Hematopoietic multipotent progenitor cell treated with erythropoietin and hydrocortisone succinate and interleukin-3 and kit ligand, for 17 days (in vitro differentiated cells): Measurements from ENCODE around the gene MPV17.

ENCODE experiments used
- DNase-seq: peaks from one replicate; pipeline ENCODE4 v3.0.0-alpha.2; 2015; ENCODE audit warnings: low spot score

MPV17 gene

GRCh38 chr2:27264253-27264752, 58.6 kb downstream of the MPV17 start:
- no peak for DNase-seq

- DNase-seq = no peak
These were observed 59.3 kb downstream of the MPV17 start for GRCh38 chr2:27263287-27264252.

GRCh38 chr2:27262379-27263286, 60.3 kb downstream of the MPV17 start, which contains the start of gene SLC30A3:
Gene SLC30A3, minus strand, starts transcription at chr2:27263047. Its CDS starts 141 bp downstream, at chr2:27262906.
- no peak for DNase-seq

- DNase-seq = no peak
These were observed 61.0 kb downstream of the MPV17 start for GRCh38 chr2:27261926-27262298.

GRCh38 chr2:27261241-27261925, 61.5 kb downstream of the MPV17 start:
- no peak for DNase-seq
